H1 (cell line): ENCODE results near the gene DDX23. TPM values are rescaled to one million over a fixed set of nuclear protein-coding genes. Genes with fewer than 3 reads are reported as not detected.

Experiments used
- CHD7 ChIP-seq: fragments of 300-600 bp; sonication (generic); IDR thresholded peaks from 2 replicates; pipeline ENCODE4 v1.7.1; 2012; ENCODE audit warnings: low read length, moderate library complexity, mild to moderate bottlenecking, inconsistent platforms; ENCODE audit not compliant: insufficient replicate concordance
- RBBP5 ChIP-seq: IDR thresholded peaks from 2 replicates; pipeline ENCODE4 v1.7.1; 2012; ENCODE audit warnings: low read depth, mild to moderate bottlenecking, inconsistent platforms, low read length, moderate library complexity, borderline replicate concordance
- SIN3A ChIP-seq, 2 experiments: IDR thresholded peaks in 1 of 2; conservative IDR thresholded peaks in 1 of 2; 2 replicates each; pipeline ENCODE4 v1.6.1; 2011 to 2012; ENCODE audit warnings: low read length in 2 of 2, improper control_type of control experiment in 1 of 2, low read depth in 1 of 2, mild to moderate bottlenecking in 1 of 2
- polyA plus RNA-seq, 7 experiments: library from polyadenylated mRNA; depleted of rRNA in 3 of 7; stranded (reverse) in 5 of 7; unstranded in 2 of 7; fragments of >200 nt in 5 of 7; fragments of 200-250 nt in 2 of 7; gene quantifications; 1 replicate in 5 of 7; 2 replicates in 1 of 7; 4 replicates in 1 of 7; pipeline versions ENCODE4 v1.2.1 to v1.2.3, GENCODE V29; 2011 to 2013; ENCODE audit warnings: missing spikeins in 2 of 7, mixed read lengths in 2 of 7
- total RNA-seq: library from RNA; stranded (reverse); fragmentation: NEBNext Ultra II Directional; extraction: Animal tissue kit (Norgen Biotek cat#: 25700); gene quantifications from 2 replicates; pipeline ENCODE4 v1.2.1, GENCODE V29; 2021

Gene DDX23
- total and polyA plus RNA-seq, 2 of the 8 experiments (the other 6 are each of a cell fraction or from before 2014, with no cell fraction given) = 43.5 to 107 TPM

- TF ChIP-seq CHD7 (no peak), SIN3A (conservative IDR thresholded peaks at IDR 0.05 in 1 of 2, IDR thresholded peaks at IDR 0.05 in 1 of 2; ENCODE audit: low read depth in 1 of 2, low read length in 2 of 2) (no peak), RBBP5 (no peak)
These were observed 40.4 kb downstream of the DDX23 start (continued) for GRCh38 chr12:48811437-48812090.
